Transverse colon (tissue), 4 donors: ENCODE measurements around the gene ATR.

ENCODE experiments used
- EP300 ChIP-seq: sonication (generic); formaldehyde crosslinking; IDR thresholded peaks from one replicate; pipeline ENCODE4 v1.6.1; 2017; ENCODE audit warnings: antibody characterized with exemption, low read depth
- POLR2A ChIP-seq: fragments of 450-650 bp; IDR thresholded peaks from one replicate; pipeline ENCODE4 v1.6.1; 2016; ENCODE audit warnings: antibody characterized with exemption, mild to moderate bottlenecking, moderate library complexity
- POLR2AphosphoS5 ChIP-seq, 3 donors: sonication (generic); formaldehyde crosslinking; IDR thresholded peaks; one replicate each; pipeline ENCODE4 v1.6.1; 2016; ENCODE audit warnings: antibody characterized with exemption in 3 of 3
- TF ChIP-seq, protein P1 (sequence below), 5 experiments: fragments of 200-600 bp in 3 of 5; fragments of 450-650 bp in 2 of 5; sonication (generic) in 3 of 5; IDR thresholded peaks; 1 replicate in 2 of 5; 2 replicates in 3 of 5; pipeline ENCODE4 v1.5.1; 2016 to 2017; ENCODE audit warnings: antibody characterized with exemption in 5 of 5, inconsistent platforms in 3 of 5, mild to moderate bottlenecking in 2 of 5, moderate library complexity in 1 of 5

DNA sequence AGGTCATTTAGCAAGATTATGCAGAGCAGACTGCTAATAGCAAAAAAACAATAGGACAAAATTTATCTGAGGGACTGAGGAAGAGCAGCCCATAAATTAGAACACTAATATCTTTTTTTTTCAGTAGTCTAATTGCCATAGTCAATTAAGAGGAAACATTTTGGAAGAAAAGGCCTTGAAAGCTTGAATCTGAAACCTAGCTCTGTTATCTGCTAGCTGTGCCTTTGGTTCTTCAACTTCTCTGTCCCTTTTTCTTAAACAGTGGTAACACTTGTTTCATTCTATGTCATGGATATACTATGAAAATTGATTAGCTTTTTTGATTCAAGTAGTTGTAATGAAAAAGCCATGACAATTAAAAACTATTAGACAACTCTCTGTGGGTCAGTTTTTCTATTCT is 1.7 kb downstream of the ATR start:
- no peak for TF ChIP-seq POLR2A
- TF ChIP-seq, protein P1, sequence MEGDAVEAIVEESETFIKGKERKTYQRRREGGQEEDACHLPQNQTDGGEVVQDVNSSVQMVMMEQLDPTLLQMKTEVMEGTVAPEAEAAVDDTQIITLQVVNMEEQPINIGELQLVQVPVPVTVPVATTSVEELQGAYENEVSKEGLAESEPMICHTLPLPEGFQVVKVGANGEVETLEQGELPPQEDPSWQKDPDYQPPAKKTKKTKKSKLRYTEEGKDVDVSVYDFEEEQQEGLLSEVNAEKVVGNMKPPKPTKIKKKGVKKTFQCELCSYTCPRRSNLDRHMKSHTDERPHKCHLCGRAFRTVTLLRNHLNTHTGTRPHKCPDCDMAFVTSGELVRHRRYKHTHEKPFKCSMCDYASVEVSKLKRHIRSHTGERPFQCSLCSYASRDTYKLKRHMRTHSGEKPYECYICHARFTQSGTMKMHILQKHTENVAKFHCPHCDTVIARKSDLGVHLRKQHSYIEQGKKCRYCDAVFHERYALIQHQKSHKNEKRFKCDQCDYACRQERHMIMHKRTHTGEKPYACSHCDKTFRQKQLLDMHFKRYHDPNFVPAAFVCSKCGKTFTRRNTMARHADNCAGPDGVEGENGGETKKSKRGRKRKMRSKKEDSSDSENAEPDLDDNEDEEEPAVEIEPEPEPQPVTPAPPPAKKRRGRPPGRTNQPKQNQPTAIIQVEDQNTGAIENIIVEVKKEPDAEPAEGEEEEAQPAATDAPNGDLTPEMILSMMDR (IDR thresholded peaks at IDR 0.05): no peak
- TF ChIP-seq POLR2AphosphoS5 (IDR thresholded peaks at IDR 0.05): no peak
- no peak for TF ChIP-seq EP300
